ENCODE results near the gene MC1R.

MC1R gene

DNA sequence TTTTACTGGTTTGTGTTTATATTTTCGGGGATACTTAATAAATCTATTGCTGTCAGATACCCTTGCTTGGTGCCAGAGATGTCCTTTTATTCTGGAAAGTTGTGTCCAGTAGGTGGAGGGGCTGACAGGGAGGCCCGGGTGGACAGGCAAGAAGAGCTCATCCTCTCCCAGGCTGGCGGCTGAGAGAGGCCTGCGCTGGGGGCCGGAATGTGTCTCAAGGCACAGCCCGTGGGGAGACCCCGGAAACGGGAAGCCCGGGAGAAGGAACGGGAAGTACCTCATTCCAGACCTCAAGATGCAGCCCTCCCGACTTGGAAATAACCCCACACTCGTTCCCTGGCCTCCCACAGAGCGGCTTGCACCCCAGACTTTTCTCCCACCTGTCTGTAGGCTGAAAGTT lies 17.4 kb downstream of the MC1R start:
- no peak for DNase-seq

DNA sequence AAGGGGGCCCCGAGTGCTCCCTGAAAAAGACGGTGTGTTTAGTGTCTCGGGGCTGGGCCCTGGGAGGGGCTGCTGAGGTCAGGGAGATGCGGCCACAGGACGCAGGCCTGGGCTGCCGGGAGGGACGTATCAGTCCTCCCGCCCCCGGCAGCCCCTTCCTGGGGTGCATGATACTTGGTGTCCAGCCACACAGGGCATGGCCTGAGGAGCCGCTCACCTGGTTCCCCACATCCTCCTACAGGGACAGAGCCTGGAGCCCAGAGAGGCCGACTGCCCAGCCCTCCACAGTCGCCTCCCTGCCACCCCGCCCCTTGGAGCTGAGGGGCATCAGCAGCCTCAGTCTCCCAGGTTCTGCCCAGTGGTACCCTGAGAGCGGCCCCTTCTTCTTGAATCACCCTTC lies 17.8 kb downstream of the MC1R start:
- DNase-seq: no peak

DNA sequence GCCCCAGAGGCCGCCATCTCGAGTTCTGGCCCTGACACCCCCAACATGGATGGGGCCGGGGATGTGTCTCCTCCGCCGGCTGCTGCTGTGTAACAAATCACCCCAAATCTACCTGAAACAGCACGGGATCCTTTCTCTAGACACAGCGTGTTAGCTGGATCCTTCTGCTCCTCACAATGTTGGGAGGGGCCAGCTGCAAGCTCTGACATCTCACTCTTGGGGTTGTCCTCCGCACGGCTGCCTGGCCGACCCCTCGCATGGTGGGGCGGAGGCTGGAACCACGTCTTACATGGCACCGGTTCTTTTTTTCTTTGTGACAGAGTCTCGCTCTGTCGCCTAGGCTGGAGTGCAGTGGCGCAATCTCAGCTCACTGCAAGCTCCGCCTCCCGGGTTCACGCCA lies 18.3 kb downstream of the MC1R start:
- DNase-seq: no peak

DNA sequence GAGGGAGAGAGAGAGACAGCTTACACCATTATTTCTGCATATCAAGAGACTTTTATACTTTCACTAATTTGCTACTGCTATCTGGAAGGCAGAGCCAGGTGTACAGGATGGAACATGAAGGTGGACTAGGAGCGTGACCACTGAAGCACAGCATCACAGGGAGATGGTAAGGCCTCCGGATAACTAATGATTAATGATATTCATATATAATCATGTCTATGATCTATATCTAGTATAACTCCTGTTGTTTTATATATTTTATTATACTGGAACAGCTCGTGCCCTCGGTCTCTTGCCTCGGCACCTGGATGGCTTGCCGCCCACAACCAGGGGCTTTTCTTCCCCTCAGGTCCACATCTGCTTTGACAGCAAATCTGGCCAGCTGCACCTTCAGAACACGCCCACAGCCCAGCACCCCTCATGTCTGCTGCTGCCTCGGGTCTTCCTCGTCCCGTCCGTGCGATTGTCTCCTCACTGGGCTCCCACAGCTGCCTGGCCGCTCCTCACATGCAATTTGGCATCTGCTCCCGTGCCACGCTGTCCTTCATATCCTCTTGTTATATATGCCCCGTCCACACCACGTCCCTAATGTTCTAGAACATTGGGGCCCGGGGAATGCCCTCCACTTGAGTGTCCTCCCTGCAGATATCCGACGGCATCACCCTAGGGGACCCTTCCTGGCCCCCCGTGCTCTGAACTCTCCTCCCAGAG lies 19.7 kb downstream of the MC1R start:
- DNase-seq: no peak

DNA sequence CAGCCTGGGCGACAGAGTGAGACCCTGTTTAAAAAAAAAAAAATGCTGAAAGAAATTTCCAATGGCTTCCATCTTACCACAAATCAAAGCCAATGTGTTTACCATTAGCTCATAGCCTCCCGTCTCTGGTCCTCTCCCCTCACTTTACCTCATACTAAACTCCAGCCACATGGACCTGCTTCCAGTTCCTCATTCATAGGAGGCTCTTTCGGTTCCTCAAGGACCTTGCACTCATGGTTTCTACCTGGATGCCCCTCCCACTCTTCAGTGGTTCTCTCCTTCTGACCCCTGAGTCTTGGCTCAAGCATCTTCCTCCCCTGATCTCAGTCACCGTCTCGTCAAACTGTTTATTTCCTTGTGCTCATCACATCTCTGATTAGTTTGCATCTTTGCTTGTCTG lies 26.1 kb downstream of the MC1R start:
- no peak for DNase-seq

DNA sequence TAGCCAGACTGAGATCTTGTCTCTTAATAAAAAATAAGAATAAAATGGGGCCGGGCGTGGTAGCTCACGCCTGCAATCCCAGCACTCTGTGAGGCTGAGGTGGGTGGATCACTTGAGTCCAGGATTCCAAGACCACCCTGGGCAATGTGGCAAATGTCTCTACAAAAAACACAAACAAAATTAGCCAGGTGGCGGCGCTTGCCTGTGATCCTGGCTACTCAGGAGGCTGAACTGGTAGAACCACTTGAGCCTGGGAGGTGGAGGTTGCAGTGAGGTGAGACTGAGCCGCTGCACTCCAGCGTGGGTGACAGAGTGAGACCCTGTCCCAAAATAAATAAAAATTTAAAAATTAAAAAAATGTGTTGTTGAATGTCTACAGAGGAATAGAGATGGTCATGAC lies 27.0 kb downstream of the MC1R start:
- no peak for DNase-seq

DNA sequence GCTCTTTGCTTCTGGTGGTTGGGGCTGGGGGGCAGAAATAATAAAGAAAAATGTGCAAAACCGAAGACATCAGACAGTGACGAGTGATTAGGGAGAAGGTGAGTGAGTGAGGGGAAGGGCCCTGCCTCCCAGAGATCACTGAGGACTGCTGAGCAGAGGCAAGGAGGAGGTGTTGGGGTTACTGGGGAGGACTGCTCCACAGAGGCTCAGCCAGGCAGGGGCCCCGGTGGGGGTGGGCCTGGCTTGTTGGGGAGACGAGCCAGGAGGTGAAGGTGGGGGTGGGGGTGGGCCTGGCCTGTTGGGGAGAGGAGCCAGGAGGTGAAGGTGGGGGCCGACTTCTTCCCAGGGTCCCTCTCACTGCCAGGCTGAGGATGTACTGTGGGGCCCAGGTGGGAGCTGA lies 27.9 kb downstream of the MC1R start:
- no peak for DNase-seq

DNA sequence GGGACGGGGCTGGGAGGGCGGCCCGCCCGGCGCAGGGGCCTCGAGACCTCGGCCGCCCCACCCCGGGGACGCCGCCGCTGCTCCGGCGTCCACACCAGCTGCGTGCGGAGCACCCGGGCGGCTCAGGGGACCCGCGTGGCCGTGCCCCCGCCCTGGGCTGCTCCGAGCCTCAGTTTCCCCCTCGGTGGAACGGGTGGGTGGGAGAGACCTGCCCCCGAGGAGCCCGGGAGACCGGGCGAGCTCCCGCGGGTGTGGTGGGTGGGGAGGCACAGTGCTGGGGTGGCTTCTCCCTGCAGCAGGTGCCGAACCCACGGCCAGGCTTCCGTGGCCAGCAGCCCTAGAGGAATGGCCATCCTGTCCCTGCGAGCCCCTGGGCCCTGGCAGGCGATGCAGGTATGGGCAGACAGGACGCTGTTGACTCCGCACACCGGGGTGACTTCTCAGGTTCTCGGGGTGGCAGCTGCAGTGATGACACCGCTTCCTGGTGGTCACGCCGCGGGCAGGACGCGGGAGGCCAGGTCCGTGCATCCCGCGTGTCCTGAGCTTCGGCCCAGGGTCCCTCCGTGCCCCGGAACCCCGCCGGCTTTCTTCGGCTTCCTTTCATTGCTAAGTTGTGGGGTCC lies 30.6 kb downstream of the MC1R start:
- no peak for DNase-seq

DNA sequence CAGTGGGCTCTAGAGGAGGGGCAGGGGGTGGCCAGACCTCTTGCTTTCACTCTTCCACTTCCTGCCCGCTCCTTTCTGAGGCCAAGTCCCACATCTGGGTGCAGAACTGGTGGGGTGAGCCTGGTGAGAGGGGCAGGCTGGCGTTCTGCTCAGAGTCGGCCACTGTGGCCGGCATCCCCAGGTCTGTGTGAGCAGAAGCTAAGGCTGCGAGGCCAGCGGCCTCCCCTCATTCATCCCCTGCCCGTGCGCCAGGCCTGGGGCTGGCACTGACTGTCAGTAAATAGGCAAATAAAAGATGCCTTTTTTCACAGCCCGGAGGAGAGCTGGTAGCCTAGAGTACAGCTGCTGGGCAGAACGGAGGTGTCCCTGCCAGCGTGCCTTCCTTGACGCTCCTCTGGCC lies 31.1 kb downstream of the MC1R start:
- no peak for DNase-seq

DNA sequence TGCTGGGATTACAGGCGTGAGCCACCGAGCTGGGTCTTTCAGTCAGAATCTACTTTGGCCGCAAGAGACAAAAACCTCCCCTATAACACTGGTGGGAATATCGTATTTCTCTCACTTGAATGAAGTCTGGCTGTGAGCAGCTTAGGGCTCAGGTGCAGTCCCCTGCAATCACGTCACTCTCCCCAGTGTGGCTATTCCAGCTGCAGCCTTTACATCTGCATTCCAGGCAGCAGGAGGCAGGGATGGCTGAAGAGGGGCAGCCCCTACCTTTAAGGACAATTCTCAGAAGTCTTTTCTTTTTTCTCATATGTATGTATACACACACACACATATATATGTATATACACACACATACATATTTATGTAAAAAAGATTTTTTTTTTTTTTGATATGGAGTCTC lies 32.8 kb downstream of the MC1R start:
- no peak for DNase-seq

DNA sequence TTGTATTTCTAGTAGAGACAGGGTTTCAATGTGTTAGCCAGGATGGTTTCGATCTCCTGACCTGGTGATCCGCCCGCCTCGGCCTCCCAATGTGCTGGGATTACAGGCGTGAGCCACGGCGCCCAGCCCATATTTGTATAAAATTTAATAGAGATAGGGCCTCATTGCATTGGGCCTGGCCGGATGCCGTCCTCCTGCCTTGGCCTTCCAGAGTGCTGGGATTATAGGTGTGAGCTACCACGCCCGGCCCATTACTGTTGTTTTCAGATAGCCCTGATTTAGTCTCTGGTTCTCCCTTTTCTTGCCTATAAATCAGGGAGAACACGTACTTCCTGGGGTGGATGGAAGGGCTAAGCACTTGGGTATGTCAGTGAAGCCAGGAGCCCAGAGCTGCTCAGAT lies 33.4 kb downstream of the MC1R start:
- no peak for DNase-seq

DNA sequence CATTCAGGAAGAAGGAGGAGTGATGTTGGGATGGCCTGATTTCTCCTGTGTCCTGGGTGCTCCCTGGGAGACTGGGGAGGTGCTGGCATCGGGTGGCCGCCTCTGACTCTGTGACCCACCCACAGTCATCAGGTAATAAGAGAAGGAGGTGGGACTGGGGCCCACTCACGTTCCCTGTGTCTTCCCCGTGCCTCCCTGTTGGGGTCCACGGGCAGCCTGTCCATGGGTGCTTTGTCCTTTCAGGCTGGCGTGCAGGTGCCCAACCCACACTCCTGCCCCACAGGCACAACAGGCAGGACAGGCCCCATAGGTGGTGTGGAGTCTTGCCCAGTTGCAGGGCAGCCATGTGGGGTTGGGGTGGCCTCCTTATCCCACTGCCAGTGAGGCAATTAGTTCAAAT lies 33.9 kb downstream of the MC1R start:
- DNase-seq: no peak

DNA sequence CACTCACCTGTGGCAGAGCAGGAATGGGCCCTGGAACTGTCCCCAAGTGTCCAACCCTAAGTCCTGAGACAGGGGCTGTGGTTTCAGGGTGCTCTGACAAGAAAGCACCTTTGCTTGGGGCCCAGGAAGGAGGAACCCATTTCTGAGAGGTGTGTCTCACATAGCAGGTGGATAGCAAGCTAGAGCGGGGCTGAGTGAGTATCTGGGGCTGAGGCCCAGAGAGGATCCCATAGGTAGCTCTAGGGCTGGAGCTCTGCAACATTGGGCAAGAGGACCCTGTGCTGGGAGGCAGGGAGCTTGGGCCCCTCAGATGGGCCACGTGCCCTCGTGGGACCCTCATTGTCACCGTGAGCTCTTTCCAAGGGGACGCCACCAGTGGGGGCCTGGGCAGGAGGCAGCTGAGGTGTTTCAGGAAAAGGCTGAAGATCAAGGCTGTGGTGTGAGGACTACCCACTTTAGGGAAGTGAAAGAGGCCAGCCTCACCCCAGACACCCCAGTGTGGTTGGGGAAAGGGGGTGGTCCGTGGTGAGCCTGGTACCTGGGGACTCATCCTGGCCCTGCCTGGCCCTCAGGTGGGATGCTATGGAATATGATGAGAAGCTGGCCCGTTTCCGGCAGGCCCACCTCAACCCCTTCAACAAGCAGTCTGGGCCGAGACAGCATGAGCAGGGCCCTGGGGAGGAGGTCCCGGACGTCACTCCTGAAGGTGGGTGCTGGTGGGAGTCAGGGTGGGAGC lies 35.2 kb downstream of the MC1R start:
- no peak for DNase-seq

DNA sequence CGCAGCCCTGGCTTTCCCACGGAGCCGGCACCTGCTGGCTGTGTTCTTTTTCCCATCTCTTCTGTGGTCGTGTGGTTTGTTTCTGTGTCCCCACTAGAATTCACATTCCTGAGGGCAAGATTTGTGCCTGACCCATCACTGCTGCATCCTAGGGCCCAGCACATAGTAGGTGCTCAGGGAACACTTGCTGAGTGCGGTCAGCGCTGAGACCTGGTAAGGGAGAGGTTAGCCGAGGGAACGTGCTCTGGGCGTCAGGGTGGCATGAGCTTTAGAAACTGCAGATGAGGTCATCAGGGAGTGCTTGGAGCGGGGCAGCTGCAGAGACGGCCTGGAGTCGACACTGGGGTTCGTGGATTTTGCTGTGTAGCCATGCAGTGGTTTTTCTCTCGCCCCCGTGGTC lies 35.8 kb downstream of the MC1R start:
- DNase-seq: no peak

DNA sequence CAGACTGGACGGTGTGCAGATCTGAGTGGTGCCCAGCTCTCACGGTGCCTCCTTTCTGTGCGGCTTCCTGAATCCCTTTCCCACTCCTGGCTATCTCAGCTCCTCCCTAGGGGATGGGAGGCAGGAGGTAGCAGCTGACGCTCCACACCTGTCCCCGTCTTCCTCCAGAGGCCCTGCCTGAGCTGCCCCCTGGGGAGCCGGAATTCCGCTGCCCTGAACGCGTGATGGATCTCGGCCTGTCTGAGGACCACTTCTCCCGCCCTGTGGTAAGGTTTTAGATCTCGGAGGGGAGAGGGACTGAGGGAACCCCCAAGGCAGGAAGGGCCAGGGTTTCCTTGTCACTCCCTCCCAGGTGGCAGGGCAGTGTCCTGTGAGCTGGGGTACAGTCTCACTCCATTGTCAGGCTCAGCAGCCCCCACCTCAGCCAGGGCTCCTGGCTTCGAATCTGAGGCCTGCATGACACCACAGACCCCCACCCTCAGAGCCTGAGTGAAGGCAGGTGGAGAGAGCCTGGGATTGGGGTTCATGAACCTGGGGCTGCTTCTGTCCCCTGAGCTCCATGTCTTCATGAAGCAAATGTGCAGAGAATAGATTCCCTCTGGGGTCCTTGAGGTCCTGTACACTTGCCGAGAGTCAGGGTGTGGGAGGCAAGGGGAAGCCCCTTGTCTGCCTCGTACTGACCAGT lies 36.5 kb downstream of the MC1R start:
- no peak for DNase-seq

DNA sequence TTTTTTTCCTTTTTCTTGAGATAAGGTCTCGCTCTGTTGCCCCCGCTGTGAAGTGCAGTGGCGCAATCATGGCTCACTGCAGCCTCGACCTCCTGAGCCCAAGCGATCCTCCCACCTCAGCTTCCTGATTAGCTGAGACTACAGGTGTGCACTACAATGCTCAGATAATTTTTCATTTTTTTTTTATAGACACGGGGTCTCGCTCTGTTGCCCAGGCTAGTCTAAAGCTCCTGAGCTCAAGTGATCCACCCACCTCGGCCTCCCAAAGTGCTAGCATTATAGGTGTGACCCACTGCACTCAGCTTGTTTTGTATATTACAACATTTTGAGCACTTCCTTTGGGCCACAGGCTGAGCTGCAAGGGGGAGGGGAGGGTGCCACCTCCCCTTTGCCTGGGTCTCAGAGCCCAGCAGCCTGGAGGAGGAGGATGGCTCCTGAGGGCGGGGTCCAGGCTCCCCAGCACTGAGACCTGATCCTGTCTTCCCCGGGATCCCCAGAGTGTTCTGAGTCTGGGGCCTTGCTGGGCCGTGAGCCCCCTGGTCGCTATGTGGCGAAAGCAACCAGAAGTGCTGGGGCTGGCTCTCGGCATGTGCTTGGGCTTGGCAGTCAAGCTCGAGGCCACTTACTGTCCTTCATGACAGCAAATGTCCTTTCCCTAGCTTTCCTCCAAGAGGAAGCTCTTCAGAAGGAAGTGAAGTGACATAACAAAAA lies 38.0 kb downstream of the MC1R start:
- no peak for DNase-seq

DNA sequence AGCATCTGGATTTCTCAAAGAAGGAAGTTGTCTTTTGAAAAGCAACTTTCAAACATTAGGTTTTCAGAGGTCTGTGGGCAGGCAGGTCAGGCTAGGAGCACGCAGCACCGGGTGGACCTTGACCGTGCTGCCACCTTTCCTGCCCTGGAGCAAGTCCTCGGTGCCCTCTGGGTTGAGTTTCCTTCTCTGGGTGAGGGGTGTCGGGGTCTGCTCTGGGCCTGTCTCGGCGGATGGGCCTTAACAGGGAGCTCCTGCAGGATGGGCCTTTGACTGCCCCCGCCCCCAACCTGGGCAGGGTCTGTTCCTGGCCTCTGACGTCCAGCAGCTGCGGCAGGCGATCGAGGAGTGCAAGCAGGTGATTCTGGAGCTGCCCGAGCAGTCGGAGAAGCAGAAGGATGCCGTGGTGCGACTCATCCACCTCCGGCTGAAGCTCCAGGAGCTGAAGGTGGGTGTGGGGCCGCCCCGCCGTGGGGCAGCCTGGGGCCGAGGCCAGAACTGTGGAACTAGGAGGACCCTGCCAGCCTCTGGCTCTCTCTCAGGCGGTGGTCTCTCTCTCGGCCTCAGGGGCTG lies 38.6 kb downstream of the MC1R start:
- no peak for DNase-seq

DNA sequence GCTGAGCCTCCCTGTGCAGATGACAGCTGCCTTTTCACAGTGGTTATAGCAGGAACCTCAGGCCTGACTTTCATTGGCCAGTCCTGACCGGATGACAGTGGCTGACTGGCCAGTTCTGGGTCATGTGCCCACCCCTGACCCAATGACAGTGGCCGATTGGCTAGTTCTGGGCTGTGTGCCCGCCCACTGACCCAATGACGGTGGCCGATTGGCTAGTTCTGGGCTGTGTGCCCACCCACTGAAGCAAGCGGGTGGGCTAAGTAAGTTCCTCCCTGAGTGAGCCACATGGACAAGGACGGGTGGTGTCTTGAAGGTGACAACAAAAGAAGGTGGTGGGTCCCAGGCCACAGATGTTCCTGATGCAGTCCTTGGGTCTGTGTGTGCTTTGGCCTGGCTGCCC lies 39.4 kb downstream of the MC1R start:
- no peak for DNase-seq

DNA sequence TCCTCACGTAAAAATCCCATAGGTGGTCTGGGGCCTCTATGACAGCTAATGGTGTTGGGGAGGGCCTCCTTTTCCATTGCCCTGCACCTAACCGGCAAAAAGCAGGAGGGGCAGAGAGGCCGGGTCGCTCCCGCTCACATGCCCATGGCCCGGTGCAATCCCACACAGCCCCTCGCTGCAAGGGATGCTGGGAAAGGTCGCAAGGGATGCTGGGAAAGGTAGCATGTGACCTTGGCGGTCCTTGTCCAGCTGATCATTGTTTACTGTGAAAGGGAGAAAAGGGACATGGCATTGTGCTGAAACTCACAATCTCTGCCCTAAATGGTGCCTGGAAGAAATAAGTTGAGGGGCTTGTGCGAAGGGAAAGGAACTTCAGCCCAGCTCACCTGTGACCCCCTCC lies 39.9 kb downstream of the MC1R start:
- no peak for DNase-seq

DNA sequence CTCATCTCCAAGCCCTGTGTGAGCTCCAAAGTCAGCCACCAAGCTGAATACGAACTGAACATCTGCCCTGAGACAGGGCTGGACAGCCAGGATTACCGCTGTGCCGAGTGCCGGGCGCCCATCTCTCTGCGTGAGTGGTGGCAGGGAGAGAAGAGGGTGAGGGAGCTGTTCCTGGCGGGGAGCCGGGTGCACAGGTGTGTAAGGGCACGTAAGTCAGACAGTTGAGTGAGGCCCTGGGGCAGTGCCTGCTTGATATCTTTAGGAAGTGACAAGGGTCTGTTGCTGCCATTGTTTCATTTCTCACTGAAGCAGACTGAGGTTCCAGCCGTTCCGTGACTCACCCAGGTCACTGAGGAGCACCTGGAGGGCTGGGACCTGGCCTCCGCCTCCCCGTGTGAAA lies 42.3 kb downstream of the MC1R start:
- DNase-seq: no peak

DNA sequence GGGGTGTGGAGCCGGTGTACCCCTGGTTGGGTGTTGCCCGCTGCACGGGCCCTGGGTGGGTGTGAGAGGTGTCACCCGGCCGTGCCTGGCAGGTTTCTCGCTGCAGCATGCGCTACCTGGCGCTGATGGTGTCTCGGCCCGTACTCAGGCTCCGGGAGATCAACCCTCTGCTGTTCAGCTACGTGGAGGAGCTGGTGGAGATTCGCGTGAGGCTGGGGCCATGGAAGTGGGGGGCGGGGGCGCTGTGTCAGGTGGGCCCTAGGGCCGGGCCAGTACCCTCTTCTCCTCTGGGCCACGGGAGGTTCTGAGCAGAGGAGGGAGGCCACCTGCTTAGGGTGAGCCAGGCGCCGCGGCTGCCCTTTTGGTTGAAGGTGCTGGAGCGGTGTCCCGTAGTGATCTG lies 43.3 kb downstream of the MC1R start:
- no peak for DNase-seq

DNA sequence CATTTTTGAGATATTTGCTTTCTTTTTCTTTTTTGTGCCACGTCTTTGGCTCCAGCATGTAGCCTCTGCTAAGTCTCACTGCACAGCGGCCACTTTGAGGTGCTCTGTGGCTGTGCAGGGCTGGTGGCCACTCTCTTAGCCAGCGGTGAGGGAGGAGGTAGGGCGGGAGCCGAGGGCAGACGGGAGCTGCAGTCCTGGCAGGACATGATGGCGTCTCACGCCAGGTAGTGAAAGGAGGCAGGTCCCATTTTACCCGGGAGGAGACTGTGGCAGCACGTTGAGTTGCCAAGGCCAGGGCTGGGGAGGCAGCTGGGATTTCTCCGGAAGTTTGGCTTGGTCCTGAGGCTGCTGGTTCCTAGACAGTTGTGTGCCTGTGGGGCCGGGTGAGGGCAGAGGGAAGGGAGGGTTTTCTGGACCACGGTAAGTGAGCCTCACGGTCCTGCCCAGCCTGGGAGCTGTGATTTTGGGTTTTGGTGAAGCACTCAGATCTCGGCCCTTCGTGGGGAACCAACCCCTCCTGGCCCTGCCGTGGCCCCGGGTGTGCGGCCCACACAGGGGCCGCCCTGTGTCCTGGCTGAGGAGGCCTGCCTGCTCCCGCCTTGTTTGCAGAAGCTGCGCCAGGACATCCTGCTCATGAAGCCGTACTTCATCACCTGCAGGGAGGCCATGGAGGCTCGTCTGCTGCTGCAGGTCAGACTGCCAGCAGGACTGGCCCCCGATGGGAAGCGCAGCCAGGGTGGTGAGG lies 44.3 kb downstream of the MC1R start:
- no peak for DNase-seq

All from CD4-positive, alpha-beta T cell treated with Interleukin-4 for 4 hours (primary cell).